Stimulated activated naive B cell treated with anti-CD40 and anti-IgM and Interleukin-4, amounts not matched to agents 10 μg/mL and 1 μg/mL and 100 μg/mL, for 72 hours (primary cell): ENCODE measurements around the gene RNASE12.
"Not testable (repeated sequence)": the region's sequence is repeated elsewhere in the genome, so short reads cannot be mapped to it uniquely, and the experiment has no call there.

Experiments used
- ATAC-seq, 2 donors: fragments of 150-1000 bp; cut with Tn5 transposase; replicated peaks; 2 replicates each; pipeline ENCODE4 v1.10.0; 2021; ENCODE audit warnings: moderate library complexity in 1 of 2
- DNase-seq: peaks from one replicate; pipeline ENCODE4 v3.0.0; 2021
- H3K27ac Mint-ChIP-seq: one replicate; pipeline ENCODE4 v1.8.0; 2022; ENCODE audit warnings: mild to moderate bottlenecking, mixed read lengths
- H3K27me3 Mint-ChIP-seq, 2 donors: one replicate each; pipeline ENCODE4 v1.8.0; 2022; ENCODE audit warnings: mixed read lengths in 2 of 2
- H3K36me3 Mint-ChIP-seq, 2 donors: one replicate each; pipeline ENCODE4 v1.8.0; 2022; ENCODE audit warnings: mixed read lengths in 2 of 2, mild to moderate bottlenecking in 1 of 2
- H3K4me1 Mint-ChIP-seq, 2 donors: one replicate each; pipeline ENCODE4 v1.8.0; 2022; ENCODE audit warnings: mixed read lengths in 2 of 2, mild to moderate bottlenecking in 1 of 2
- H3K4me3 Mint-ChIP-seq, 2 donors: one replicate each; pipeline ENCODE4 v1.8.0; 2022; ENCODE audit warnings: mild to moderate bottlenecking in 2 of 2, mixed read lengths in 2 of 2, moderate library complexity in 1 of 2
- H3K9me3 Mint-ChIP-seq, 2 donors: one replicate each; pipeline ENCODE4 v1.8.0; 2022; ENCODE audit warnings: mixed read lengths in 2 of 2, mild to moderate bottlenecking in 1 of 2

Gene RNASE12

DNA sequence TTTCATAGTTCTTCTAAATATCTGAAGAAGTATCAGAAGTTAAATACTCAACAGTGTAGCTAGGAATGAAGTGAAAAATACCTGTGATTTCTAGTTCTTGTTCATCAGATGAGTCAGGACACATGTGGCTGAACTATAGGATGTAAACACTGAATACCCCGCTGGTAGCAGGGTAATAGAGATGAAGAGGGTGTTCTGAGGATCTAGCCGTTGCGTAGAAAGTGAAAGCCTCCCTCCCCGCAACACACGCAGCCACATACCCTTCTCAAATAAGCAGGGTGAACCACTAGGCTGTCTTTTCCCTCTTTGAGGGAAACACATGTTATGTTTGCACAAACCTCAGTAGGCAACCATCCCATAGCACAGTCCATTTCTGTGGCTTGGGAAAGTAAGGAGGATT lies 16.4 kb upstream of the RNASE12 start:
- no peak for DNase-seq
- Mint-ChIP-seq H3K4me3 (no peak overlapping the region), H3K27me3 (no peaks in the 10 kb centered on the region), H3K4me1 (peaks cover 2 to 5% of the 10 kb centered on the region in 2 donors), H3K27ac (no peak overlapping the region), H3K36me3 (no peaks in the 10 kb centered on the region), H3K9me3 (no peaks in the 10 kb centered on the region)
- ATAC-seq: no peak

DNA sequence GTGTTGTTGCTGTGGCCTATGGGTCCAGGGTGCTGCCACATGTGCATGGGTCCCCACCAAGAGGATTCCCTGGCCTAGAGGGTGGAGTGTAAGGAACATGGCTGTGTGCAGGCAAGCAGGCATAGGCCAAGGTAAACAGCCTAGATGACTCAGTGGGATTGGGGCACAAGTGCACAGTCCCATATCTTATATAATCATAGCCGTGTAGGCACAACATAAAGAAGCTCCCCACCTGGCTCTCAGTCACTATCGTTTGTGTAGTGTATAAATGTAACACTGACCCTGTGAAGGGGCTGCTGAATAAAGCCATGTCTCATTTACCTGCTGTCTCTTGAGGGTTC lies 15.7 kb upstream of the RNASE12 start:
- Mint-ChIP-seq H3K36me3 (no peaks in the 10 kb centered on the region), H3K27ac (no peak overlapping the region), H3K4me3 (no peak overlapping the region), H3K9me3 (no peaks in the 10 kb centered on the region), H3K4me1 (peaks cover 2 to 5% of the 10 kb centered on the region in 2 donors), H3K27me3 (no peaks in the 10 kb centered on the region)
- ATAC-seq: no peak
- DNase-seq: no peak

DNA sequence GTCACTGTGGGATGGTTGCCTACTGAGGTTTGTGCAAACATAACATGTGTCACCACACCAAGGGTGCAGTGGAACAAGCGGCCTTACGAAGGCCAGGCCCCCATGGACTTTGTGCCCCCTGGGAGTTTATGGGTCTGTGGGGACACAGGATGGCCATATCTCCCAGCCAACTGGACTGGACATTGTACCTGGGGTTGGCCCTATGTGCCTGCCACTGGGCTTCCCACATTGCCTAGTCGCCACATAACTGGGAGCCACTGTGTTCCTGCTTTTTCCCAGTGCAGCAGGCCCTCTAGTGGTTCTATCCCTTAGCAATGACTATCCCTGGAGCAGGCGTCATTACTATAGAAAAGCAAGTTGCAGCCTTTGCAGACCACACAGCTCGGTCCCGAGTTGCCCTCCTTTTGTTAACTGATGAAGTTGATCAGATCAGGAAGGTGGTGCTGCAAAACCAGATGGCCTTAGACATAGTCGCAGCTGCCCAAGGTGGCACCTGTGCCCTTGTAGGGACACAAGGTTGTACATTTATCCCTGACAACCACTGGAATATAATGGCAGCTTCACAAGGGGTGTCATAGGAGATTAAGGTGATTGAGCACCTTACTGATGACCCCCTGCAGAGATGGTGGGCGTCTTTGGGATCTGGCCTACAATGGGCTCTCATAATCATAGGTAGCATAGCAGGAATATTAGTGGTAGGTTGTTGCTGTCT lies 15.2 kb upstream of the RNASE12 start:
- Mint-ChIP-seq H3K4me3 (no peak overlapping the region), H3K27me3 (no peaks in the 10 kb centered on the region), H3K36me3 (no peaks in the 10 kb centered on the region), H3K27ac (no peak overlapping the region), H3K4me1 (peaks cover 2 to 5% of the 10 kb centered on the region in 2 donors), H3K9me3 (no peaks in the 10 kb centered on the region)
- DNase-seq (no peak), ATAC-seq (no peak)

DNA sequence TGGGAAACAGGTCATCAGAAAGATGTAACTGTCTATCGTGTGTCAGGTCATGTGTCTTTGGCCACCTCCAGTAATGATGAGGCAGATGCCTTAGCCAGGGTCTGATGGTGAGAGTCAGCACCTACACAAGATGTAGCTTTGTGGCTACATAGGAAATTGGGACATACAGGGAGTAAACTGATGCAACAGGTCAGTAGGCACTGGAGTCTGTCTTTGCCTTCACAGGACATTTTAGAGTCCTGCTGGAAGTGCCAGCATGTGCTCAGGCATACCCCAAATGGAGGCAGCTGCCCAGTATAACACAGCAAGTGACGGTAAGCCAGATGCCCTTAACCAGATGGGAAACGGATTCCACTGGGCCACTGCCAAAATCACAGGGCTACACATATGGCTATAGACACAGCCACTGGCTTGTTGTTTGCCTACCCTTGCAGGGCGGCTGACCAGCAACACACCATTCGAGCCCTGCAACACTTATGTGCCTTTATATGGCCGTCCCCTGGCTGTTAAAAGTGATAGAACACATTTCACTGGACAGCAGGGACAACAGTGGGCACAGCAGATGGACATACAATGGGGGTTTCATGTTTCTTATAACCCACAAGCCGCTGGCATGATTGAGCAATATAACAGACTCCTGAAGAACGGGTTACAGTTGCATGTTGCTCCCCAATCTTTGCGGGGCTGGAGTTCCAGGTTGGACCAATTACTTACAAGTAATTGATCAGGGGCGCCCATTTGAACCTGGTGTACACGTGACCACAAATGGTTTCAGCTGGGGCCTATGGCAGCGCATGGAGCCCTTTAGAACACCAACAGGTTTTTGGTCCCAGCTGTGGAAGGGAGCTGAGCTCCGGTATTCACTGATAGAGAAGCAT lies 12.9 kb upstream of the RNASE12 start:
- Mint-ChIP-seq H3K27ac (no peak overlapping the region), H3K27me3 (peaks cover 0 to 4% of the 10 kb centered on the region in 2 donors), H3K36me3 (no peaks in the 10 kb centered on the region), H3K9me3 (no peaks in the 10 kb centered on the region), H3K4me1 (peaks cover 2 to 5% of the 10 kb centered on the region in 2 donors), H3K4me3 (no peak overlapping the region)
- ATAC-seq: no peak
- DNase-seq: no peak

DNA sequence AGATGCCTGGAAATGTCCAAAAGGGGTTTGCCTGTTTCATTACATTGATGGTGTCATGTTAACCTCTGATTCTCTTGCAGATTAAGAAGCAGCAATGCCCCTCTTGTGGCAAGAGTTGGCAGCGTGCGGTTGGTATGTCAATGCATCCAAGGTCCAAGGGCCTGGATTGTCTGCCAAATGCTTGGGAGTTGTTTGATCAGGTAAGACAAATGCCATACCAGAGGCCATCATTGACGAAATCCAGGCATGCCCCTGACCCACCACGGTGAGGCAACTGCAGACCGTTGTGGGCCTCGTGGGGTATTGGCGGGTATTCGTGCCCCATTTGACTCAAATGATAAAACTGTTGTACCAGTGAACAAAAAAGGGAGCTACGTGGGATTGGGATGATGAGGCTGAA lies 11.4 kb upstream of the RNASE12 start:
- H3K27ac Mint-ChIP-seq: no peak overlapping the region
- no peaks in the 10 kb centered on the region for H3K9me3 Mint-ChIP-seq
- H3K4me1 Mint-ChIP-seq: no peaks in the 10 kb centered on the region
- no peak overlapping the region for H3K4me3 Mint-ChIP-seq
- ATAC-seq (no peak), DNase-seq (no peak)
- peaks cover 0 to 4% of the 10 kb centered on the region in 2 donors for H3K27me3 Mint-ChIP-seq
- H3K36me3 Mint-ChIP-seq: no peaks in the 10 kb centered on the region

DNA sequence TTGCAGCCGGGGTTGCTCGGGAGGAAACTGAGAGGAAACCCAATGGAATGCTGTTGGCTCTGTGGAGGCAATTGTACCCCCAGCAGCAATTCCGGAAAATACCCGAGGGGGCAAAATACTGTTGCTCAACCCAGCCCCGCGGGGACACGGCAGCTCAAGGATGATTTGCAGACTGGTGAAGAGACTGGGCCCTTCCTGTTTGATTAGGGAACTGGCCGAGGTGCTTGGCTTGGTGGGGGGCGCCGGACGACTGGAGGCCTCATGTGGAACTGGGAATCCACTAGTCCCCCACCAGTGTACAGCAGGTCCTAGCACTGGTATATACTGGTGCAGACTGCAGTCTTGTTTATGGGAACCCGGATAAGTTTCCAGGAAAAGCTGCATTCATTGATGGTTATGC lies 10.3 kb upstream of the RNASE12 start:
- Mint-ChIP-seq H3K27me3 (peaks cover 4 to 6% of the 10 kb centered on the region in 2 donors), H3K9me3 (no peaks in the 10 kb centered on the region), H3K4me1 (no peaks in the 10 kb centered on the region), H3K4me3 (no peak overlapping the region), H3K36me3 (no peaks in the 10 kb centered on the region), H3K27ac (no peak overlapping the region)
- ATAC-seq (no peak), DNase-seq (no peak)

DNA sequence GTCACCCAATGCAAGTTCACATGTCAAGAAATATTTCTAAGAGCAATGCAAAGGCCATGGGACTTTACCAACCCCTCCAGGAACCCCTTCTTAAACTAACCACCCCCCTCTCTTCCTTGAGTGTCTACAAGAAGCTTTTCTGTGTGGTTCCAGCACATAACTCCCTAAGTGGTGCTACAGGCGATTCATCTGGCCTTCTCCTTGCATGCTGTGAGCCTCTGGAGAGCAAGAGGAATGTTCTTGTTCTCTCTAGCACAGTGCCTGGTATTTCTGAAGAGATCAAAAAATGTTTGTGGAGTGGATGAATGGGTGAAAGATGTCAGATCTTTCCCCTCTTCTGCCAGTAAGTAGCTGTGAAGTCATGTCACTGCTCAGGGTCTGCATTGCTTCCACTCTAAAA lies 5.9 kb upstream of the RNASE12 start:
- H3K9me3 Mint-ChIP-seq: no peaks in the 10 kb centered on the region
- H3K4me1 Mint-ChIP-seq: no peaks in the 10 kb centered on the region
- DNase-seq: no peak
- no peak overlapping the region for H3K4me3 Mint-ChIP-seq
- H3K27me3 Mint-ChIP-seq: peaks cover 4 to 14% of the 10 kb centered on the region in 2 donors
- ATAC-seq: no peak
- H3K36me3 Mint-ChIP-seq: no peaks in the 10 kb centered on the region
- no peak overlapping the region for H3K27ac Mint-ChIP-seq

DNA sequence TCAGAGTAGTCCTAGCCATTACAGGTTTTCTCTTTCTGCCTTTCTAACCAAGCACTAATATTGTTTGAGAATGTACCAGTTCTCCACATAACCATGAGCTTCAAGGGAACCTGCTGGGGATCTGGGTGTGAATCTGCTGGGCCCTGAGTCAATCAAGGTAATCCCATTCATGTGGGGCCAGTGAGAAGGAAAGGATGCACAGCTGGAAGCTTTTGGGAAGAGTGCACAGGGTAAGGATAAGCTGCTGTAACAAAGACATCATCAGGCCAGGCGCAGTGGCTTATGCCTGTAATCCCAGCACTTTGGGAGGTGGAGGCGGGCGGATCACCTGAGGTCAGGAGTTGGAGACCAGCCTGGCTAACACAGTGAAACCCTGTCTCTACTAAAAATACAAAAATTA lies 4.5 kb upstream of the RNASE12 start:
- Mint-ChIP-seq H3K27ac (peak overlapping the region; percentile 63), H3K27me3 (peaks cover 10 to 20% of the 10 kb centered on the region in 2 donors)
- ATAC-seq, H3K9me3 Mint-ChIP-seq, DNase-seq, H3K4me3 Mint-ChIP-seq, H3K36me3 Mint-ChIP-seq, H3K4me1 Mint-ChIP-seq: not testable (repeated sequence)

DNA sequence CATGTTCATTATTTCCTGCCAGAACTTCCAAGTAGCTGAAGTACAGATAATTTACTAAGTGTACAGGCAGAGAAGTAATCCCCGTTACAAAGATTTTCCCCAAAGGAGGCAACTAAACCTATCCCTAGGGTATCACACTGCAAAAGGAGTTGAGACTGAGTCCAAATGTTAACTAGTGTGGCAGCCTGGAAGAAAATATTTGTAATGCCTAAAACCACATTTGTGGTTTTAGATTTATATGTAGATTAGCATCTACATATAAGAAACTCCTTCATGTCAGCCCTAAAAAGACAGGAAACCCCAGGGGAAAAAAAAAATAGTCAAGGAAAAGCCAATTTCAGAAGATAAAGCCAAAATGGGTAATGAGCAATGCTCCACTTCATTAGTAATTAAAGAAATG lies 1.4 kb upstream of the RNASE12 start:
- H3K27me3 Mint-ChIP-seq: peaks cover 9 to 23% of the 10 kb centered on the region in 2 donors
- DNase-seq (no peak), ATAC-seq (no peak)
- H3K9me3 Mint-ChIP-seq: no peaks in the 10 kb centered on the region
- H3K4me1 Mint-ChIP-seq: peaks cover 0 to 2% of the 10 kb centered on the region in 2 donors
- no peak overlapping the region for H3K4me3 Mint-ChIP-seq
- H3K27ac Mint-ChIP-seq: no peak overlapping the region
- no peaks in the 10 kb centered on the region for H3K36me3 Mint-ChIP-seq

DNA sequence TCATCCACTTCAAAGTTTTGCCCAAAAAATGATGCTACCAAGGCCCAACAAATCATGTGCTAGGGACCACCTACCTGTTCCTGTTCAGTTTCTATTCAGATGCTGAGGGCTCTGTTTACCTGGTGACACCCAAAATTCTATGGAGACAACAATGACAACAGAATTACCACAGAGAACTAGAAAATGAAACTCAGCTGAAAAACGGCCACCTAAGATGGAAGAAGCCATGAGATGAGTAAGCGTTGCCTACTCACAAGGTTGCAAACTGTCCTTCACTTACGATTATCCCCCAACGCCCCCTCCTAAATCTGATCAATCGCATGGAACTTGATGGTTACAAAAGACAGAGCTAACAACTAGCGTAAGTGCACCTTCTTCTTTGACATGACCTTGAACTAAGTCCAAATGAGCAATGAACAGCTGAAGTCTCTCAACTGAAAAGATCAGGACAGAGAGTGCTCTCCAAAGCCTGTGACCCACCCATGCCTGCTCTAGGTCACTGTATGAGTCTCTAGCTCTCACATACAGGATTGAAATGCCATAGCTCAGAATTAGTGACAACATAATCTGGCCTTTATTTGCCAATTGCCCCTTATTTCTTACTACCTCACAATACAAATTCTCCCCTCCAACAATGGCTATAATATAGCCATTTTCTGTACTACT lies 3.6 kb downstream of the RNASE12 start, which contains the start of gene RNASE11:
Gene RNASE11 (minus strand): TSS at position 513 of the 666 bp plus-strand sequence.
- no peak within 1 kb of the TSS for H3K27ac Mint-ChIP-seq
- DNase-seq (no peak), ATAC-seq (no peak)
- peaks cover 0 to 2% of the 10 kb centered on the region in 2 donors for H3K4me1 Mint-ChIP-seq
- H3K27me3 Mint-ChIP-seq: peaks cover 25 to 37% of the 10 kb centered on the region in 2 donors
- peaks cover 4 to 5% of the 10 kb centered on the region in 2 donors for H3K9me3 Mint-ChIP-seq
- no peak within 1 kb of the TSS for H3K4me3 Mint-ChIP-seq
- no peaks in the 10 kb centered on the region for H3K36me3 Mint-ChIP-seq

DNA sequence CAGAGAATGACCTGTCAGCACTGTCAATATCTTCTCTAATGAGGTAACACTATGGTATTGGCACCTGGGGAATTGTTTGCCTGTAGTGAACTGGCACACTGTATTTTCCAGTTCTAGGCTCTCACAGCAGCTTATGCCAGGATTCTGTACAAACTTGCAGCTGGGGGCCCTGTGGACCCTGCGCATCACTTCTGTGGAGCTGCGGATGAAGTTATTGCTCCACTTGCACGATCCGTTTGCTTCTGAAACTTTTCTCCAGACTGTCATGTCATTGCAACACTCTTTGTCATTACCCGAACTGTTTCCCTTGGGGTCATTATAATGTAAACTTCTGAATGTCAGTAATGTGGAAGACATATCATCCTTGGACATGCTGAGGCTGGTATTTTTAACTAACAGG lies 7.3 kb downstream of the RNASE12 start:
- Mint-ChIP-seq H3K4me3 (no peak overlapping the region), H3K27me3 (peaks cover 16 to 23% of the 10 kb centered on the region in 2 donors), H3K27ac (no peak overlapping the region), H3K9me3 (peaks cover 4 to 5% of the 10 kb centered on the region in 2 donors), H3K4me1 (no peaks in the 10 kb centered on the region), H3K36me3 (no peaks in the 10 kb centered on the region)
- DNase-seq (no peak), ATAC-seq (no peak)

DNA sequence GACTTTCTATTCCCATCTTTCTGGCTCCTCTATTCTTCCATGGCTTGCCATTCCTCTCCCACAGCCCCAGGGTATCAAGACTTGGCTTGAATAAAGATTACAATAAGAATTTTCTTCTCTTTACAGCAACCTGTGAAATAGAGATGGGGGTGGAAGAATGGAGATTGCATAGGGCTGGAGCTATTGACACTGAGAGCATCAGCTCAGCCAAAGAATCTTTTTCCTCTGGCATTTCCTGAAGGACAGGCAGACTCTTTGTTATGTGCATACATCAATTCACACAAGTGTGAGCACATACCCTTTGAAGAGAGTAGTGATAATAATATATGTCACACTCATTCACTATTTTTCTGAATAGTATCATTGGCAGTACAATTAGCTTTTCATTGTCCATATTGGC lies 8.0 kb downstream of the RNASE12 start:
- no peak overlapping the region for H3K27ac Mint-ChIP-seq
- no peaks in the 10 kb centered on the region for H3K36me3 Mint-ChIP-seq
- ATAC-seq (no peak), DNase-seq (no peak)
- H3K9me3 Mint-ChIP-seq: peaks cover 4 to 5% of the 10 kb centered on the region in 2 donors
- peaks cover 16 to 23% of the 10 kb centered on the region in 2 donors for H3K27me3 Mint-ChIP-seq
- no peak overlapping the region for H3K4me3 Mint-ChIP-seq
- H3K4me1 Mint-ChIP-seq: peaks cover 0 to 2% of the 10 kb centered on the region in 2 donors

DNA sequence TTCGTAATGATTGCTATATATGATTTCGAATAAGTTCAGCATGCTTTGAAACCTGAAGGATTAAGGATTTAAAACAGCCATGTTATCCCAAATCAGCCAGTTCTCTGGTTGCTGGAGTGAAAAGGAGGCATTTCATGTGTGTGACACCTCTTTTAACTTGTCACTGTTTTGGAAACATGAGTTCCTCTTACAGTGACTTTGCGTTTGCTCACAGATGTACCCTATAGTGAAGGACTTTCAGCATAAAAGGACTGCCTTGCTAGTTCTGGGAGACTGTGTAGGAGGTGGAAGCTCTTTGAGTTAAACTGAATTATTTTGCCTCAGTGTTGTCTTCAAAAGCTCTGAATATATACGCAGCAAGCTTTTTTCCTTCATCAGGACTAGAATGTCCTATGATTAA lies 10.9 kb downstream of the RNASE12 start:
- H3K27me3 Mint-ChIP-seq: peaks cover 5 to 6% of the 10 kb centered on the region in 2 donors
- no peak for DNase-seq
- no peaks in the 10 kb centered on the region for H3K9me3 Mint-ChIP-seq
- peaks cover 0 to 2% of the 10 kb centered on the region in 2 donors for H3K4me1 Mint-ChIP-seq
- no peak for ATAC-seq
- H3K36me3 Mint-ChIP-seq: no peaks in the 10 kb centered on the region
- no peak overlapping the region for H3K4me3 Mint-ChIP-seq
- H3K27ac Mint-ChIP-seq: no peak overlapping the region

DNA sequence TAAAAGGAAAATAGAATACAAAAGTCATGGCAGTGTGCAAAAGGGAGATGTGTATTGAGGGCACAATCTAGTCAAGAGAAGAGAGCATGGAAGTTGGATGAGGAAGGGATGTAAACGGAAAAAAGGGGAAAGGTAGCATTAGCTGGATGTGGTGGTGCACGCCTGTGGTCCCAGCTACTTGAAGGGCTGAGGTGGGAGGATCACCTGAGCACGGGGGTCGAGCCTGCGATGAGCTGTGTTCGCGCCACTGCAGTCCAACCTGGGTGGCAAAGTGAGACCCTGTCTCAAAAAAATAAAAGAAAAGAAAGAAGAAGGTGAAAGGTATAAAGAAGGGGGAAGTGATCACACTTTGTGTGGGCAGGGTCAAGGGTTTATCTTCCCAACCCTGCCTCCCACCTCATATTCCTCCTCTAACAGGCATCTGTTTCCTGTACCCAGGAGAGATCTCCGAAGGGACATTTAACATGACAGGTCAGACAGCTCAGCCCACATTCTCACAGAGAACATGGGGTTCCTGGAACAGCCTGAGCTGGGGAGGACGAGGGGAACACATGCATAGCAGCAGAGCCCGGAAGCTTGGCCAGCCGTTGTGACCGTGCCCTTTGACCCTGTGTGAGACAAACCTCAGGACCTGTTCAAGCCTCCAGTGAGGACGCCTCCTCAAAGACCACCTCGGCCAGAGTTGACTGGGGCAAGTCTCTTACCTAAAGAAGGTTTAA lies 12.2 kb downstream of the RNASE12 start:
- no peak for DNase-seq
- H3K4me1 Mint-ChIP-seq: peaks cover 0 to 2% of the 10 kb centered on the region in 2 donors

More for the DNA sequence above, 12.2 kb downstream of the RNASE12 start:
- Mint-ChIP-seq H3K4me3 (no peak overlapping the region), H3K9me3 (no peaks in the 10 kb centered on the region), H3K36me3 (no peaks in the 10 kb centered on the region), H3K27me3 (peaks cover 0 to 5% of the 10 kb centered on the region in 2 donors), H3K27ac (no peak overlapping the region)
- ATAC-seq: no peak
